ENCODE data around the gene KIRREL3.

DNA sequence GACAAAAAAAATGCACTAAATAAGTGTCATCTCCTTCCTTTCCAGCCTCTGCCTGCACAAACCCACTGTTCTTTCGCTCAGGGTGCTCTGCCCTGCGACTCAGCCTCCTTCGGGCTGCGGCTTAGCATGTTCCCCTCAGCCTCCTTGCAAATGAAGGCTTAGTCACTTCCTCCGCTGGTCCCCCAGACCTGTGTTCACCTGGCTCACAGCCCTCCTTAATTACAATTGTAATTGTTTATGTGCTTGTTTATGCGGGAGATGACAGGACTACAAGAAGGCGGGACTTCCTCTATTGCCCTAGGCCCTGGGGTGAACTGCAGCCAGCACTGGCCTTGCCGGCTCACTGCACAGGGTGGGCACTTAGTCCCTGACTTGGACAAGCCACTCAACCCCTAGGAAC, 303.6 kb downstream of the KIRREL3 start:
- no peak for TF ChIP-seq EZH2 (IDR thresholded peaks at IDR 0.05; ENCODE audit: low read length)
- TF ChIP-seq, protein P1, sequence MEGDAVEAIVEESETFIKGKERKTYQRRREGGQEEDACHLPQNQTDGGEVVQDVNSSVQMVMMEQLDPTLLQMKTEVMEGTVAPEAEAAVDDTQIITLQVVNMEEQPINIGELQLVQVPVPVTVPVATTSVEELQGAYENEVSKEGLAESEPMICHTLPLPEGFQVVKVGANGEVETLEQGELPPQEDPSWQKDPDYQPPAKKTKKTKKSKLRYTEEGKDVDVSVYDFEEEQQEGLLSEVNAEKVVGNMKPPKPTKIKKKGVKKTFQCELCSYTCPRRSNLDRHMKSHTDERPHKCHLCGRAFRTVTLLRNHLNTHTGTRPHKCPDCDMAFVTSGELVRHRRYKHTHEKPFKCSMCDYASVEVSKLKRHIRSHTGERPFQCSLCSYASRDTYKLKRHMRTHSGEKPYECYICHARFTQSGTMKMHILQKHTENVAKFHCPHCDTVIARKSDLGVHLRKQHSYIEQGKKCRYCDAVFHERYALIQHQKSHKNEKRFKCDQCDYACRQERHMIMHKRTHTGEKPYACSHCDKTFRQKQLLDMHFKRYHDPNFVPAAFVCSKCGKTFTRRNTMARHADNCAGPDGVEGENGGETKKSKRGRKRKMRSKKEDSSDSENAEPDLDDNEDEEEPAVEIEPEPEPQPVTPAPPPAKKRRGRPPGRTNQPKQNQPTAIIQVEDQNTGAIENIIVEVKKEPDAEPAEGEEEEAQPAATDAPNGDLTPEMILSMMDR (optimal IDR thresholded peaks at IDR 0.05 in 1 of 3, IDR thresholded peaks at IDR 0.05 in 1 of 3, conservative IDR thresholded peaks at IDR 0.05 in 1 of 3; ENCODE audit: extremely low read depth in 1 of 3, insufficient read depth in 2 of 3, low read length in 3 of 3), result no peak
